Hepatocyte (in vitro differentiated cells): ENCODE measurements around the gene SRRM4.

Source experiments
- EZH2 ChIP-seq: fragments of 200-600 bp; sonication (generic); IDR thresholded peaks from 2 replicates; pipeline ENCODE4 v1.6.1; 2016; ENCODE audit warnings: antibody characterized with exemption, mild to moderate bottlenecking, borderline replicate concordance
- EZH2phosphoT487 ChIP-seq: fragments of 200-600 bp; sonication (generic); IDR thresholded peaks from one replicate; pipeline ENCODE4 v1.6.1; 2018; ENCODE audit warnings: antibody characterized with exemption, mild to moderate bottlenecking, low read depth, moderate library complexity; ENCODE audit not compliant: unreplicated experiment, severe bottlenecking
- TF ChIP-seq, protein P1 (sequence below): fragments of 200-600 bp; sonication (generic); IDR thresholded peaks from 2 replicates; pipeline ENCODE4 v1.5.1; 2016; ENCODE audit warnings: antibody characterized with exemption, mild to moderate bottlenecking; ENCODE audit not compliant: poor library complexity

DNA sequence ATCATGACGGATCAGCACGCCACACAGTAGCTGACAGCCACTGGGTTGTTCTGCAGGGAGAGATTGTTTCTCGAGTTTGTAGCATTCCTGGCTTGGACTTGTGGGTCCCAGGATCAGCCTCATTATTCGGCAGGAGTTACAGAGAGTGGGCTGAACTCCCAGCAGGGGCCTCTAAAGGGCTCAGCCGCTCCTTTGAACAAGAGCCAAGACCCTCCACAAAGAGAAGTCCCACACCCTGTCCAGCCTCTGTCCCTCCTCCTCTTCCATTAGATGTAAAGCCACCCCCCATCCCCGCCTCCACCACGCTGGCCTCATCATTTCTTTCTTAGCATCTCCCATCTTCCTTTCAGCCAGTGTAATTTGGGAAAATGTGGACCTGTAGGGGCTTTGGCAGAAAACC lies 100.7 kb downstream of the SRRM4 start:
- TF ChIP-seq, protein P1, sequence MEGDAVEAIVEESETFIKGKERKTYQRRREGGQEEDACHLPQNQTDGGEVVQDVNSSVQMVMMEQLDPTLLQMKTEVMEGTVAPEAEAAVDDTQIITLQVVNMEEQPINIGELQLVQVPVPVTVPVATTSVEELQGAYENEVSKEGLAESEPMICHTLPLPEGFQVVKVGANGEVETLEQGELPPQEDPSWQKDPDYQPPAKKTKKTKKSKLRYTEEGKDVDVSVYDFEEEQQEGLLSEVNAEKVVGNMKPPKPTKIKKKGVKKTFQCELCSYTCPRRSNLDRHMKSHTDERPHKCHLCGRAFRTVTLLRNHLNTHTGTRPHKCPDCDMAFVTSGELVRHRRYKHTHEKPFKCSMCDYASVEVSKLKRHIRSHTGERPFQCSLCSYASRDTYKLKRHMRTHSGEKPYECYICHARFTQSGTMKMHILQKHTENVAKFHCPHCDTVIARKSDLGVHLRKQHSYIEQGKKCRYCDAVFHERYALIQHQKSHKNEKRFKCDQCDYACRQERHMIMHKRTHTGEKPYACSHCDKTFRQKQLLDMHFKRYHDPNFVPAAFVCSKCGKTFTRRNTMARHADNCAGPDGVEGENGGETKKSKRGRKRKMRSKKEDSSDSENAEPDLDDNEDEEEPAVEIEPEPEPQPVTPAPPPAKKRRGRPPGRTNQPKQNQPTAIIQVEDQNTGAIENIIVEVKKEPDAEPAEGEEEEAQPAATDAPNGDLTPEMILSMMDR = no peak
- TF ChIP-seq EZH2 (no peak), EZH2phosphoT487 (no peak)
